ENCODE measurements around the gene NTNG2. TPM values are rescaled to one million over a fixed set of nuclear protein-coding genes. Genes with fewer than 3 reads are reported as not detected.

The NTNG2 gene
- total and polyA plus RNA-seq, 9 of the 15 experiments (the other 6 are each of a cell fraction or from before 2014, with no cell fraction given), result 0.01 to 0.11 (median 0.09) TPM; not detected in 6

DNA sequence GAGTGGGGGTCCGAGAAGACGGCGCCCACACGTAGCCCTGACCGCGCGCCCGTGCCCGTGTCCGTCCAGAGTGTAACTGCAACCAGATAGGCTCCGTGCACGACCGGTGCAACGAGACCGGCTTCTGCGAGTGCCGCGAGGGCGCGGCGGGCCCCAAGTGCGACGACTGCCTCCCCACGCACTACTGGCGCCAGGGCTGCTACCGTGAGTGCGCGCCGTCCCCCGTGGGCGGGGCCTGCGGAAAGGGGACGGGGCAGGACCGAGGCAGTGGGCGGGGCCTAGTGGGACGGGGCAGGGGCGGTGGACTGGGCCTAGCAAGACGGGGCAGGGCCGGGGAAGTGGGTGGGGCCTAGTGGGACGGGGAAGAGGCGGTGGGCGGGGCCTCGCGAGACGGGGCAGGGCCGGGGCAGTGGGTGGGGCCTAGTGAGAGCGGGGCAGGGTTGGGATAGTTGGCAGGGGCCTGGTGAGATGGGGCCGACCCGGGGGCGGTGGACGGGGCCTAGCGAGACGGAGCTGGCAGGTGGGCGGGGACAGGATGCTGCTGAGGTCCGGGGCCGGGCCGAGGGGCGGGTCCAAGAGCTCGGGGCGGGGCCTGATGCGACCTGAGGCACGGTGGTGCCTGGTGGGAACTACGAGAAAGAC, 79.1 kb downstream of the NTNG2 start (continued):
- TF ChIP-seq SP1 (CRISPR knock-in tag; IDR thresholded peaks at IDR 0.05), result peak; percentile 56; the same call in 1 of the 2 replicates
- no peak for TF ChIP-seq ELF1 (tag; IDR thresholded peaks at IDR 0.05)
- peak; percentile 42; the same call in 1 of the 2 replicates for TF ChIP-seq PHF8 (IDR thresholded peaks at IDR 0.05; ENCODE audit: borderline replicate concordance, low read length)
- no peak for TF ChIP-seq PHTF2 (CRISPR knock-in tag; IDR thresholded peaks at IDR 0.05)
- TF ChIP-seq CREM (IDR thresholded peaks at IDR 0.05; ENCODE audit: low read depth), result peak; percentile 60
- no peak for TF ChIP-seq TGIF2 (CRISPR knock-in tag; IDR thresholded peaks at IDR 0.05)
- TF ChIP-seq CAMTA2 (CRISPR knock-in tag; conservative IDR thresholded peaks at IDR 0.05), result no peak
- TF ChIP-seq ZNF57 (CRISPR knock-in tag; IDR thresholded peaks at IDR 0.05), result no peak
- TF ChIP-seq, protein P1, sequence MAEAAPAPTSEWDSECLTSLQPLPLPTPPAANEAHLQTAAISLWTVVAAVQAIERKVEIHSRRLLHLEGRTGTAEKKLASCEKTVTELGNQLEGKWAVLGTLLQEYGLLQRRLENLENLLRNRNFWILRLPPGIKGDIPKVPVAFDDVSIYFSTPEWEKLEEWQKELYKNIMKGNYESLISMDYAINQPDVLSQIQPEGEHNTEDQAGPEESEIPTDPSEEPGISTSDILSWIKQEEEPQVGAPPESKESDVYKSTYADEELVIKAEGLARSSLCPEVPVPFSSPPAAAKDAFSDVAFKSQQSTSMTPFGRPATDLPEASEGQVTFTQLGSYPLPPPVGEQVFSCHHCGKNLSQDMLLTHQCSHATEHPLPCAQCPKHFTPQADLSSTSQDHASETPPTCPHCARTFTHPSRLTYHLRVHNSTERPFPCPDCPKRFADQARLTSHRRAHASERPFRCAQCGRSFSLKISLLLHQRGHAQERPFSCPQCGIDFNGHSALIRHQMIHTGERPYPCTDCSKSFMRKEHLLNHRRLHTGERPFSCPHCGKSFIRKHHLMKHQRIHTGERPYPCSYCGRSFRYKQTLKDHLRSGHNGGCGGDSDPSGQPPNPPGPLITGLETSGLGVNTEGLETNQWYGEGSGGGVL (CRISPR knock-in tag; IDR thresholded peaks at IDR 0.05), result no peak
- no peak for TF ChIP-seq YBX1 (IDR thresholded peaks at IDR 0.05)
- no peak for TF ChIP-seq U2AF2 (optimal IDR thresholded peaks at IDR 0.05; ENCODE audit: low read depth, low read length)
- TF ChIP-seq, protein P2, sequence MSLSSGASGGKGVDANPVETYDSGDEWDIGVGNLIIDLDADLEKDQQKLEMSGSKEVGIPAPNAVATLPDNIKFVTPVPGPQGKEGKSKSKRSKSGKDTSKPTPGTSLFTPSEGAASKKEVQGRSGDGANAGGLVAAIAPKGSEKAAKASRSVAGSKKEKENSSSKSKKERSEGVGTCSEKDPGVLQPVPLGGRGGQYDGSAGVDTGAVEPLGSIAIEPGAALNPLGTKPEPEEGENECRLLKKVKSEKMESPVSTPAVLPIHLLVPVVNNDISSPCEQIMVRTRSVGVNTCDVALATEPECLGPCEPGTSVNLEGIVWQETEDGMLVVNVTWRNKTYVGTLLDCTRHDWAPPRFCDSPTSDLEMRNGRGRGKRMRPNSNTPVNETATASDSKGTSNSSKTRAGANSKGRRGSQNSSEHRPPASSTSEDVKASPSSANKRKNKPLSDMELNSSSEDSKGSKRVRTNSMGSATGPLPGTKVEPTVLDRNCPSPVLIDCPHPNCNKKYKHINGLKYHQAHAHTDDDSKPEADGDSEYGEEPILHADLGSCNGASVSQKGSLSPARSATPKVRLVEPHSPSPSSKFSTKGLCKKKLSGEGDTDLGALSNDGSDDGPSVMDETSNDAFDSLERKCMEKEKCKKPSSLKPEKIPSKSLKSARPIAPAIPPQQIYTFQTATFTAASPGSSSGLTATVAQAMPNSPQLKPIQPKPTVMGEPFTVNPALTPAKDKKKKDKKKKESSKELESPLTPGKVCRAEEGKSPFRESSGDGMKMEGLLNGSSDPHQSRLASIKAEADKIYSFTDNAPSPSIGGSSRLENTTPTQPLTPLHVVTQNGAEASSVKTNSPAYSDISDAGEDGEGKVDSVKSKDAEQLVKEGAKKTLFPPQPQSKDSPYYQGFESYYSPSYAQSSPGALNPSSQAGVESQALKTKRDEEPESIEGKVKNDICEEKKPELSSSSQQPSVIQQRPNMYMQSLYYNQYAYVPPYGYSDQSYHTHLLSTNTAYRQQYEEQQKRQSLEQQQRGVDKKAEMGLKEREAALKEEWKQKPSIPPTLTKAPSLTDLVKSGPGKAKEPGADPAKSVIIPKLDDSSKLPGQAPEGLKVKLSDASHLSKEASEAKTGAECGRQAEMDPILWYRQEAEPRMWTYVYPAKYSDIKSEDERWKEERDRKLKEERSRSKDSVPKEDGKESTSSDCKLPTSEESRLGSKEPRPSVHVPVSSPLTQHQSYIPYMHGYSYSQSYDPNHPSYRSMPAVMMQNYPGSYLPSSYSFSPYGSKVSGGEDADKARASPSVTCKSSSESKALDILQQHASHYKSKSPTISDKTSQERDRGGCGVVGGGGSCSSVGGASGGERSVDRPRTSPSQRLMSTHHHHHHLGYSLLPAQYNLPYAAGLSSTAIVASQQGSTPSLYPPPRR (CRISPR knock-in tag; IDR thresholded peaks at IDR 0.05; ENCODE audit: borderline replicate concordance), result no peak
- TF ChIP-seq HDAC1 (IDR thresholded peaks at IDR 0.05), result peak in 1 of 2 experiments; percentile 41; a peak in 1 of 4 replicates
- TF ChIP-seq CHCHD3 (CRISPR knock-in tag; IDR thresholded peaks at IDR 0.05), result no peak
- TF ChIP-seq GABPA (tag; conservative IDR thresholded peaks at IDR 0.05; ENCODE audit: low read depth), result no peak
- TF ChIP-seq PHF20 (IDR thresholded peaks at IDR 0.05; ENCODE audit: partially characterized antibody), result peak; percentile 61
- peak; percentile 61; the same call in 1 of the 2 replicates for TF ChIP-seq CXXC5 (CRISPR knock-in tag; IDR thresholded peaks at IDR 0.05)
- no peak for TF ChIP-seq PRMT5 (CRISPR knock-in tag; IDR thresholded peaks at IDR 0.05)
- peak; percentile 73; the same call in 1 of the 2 replicates for TF ChIP-seq EGR1 (conservative IDR thresholded peaks at IDR 0.05)
